HS-5 (cell line): Measurements from ENCODE around the gene RIT2.

Source experiments
- DNase-seq: peaks from one replicate; pipeline ENCODE4 v3.0.0-alpha.2; 2012; ENCODE audit warnings: low read depth

The RIT2 gene

GRCh38 chr18:42929181-42929580 is 186.3 kb downstream of the RIT2 start:
- no peak for DNase-seq

DNA sequence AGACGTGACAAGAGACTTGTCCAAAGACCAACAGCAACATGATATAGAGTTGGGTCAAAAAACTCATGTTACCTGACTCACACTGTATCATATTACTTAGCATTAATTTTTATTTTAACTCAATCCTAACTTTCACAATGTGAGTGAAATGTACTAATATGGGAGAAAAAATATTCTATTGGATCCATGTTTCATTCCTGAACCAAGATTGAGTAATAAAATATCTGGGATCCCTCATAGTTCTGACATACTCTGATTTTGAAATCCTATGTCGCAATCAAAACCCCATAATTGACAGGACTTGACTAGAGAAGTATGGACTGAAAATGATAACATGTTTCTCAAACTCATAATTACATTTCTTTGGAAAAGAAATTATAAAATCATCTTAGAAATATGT is 190.4 kb downstream of the RIT2 start:
- no peak for DNase-seq

DNA sequence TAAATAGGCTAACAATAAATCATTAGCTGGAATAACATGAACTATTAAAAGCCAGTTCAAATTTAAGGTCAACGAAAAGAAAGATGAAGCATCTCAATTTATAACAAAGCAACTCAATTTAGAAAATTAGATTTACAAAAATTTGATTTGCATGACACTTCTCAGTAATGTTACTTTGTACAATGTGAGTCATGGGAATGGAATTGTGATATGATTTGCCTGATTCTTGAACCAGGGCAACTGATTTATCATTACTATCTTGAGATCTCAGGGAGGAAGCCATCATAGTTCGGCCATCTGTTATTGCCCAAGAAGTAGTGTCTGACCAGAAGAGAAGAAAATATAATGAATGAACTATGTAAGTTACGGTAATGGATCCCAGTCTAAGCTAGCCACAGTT is 193.1 kb downstream of the RIT2 start:
- DNase-seq = peak; percentile 34

- DNase-seq = no peak
These were observed 194.2 kb downstream of the RIT2 start for GRCh38 chr18:42921226-42921737.

DNA sequence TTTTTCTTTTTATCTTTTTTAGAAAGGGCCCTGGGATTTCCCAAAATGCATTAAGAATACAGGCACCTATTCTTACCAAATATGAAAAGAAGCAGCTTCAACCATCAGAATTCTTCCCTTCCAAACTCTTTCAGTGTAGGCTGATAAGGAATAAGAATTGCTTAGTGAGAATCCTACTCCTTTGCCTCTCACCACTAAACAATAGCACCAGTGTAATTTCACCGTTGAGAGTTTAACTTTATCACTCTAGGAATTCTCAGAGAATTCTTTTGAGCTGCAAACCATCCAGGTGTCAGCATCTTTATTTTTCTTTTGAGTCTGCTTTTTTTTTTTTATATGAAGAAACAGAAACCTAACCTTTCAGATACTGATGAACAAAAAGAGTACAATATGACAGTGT is 194.9 kb downstream of the RIT2 start:
- DNase-seq = no peak

- DNase-seq = no peak
These were observed 200.2 kb downstream of the RIT2 start for GRCh38 chr18:42915299-42915698.

GRCh38 chr18:42914476-42914875 is 201.0 kb downstream of the RIT2 start:
- no peak for DNase-seq

DNA sequence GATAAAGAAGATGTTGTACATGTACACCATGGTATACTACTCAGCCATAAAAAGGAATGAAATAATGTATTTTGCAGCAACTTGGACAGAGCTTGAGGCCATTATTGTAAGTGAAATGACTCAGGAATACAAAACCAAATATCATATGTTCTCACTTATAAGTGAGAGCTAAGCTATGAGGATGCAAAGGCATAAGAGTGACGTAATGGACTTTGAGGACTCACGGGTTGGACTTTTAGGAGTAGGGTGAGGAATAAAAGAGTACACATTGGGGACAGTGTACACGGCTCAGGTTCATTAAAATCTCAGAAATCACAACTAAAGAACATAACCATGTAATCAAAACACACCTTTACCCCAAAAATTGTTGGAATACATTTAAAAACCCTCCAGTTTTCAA is 206.4 kb downstream of the RIT2 start:
- DNase-seq = no peak

DNA sequence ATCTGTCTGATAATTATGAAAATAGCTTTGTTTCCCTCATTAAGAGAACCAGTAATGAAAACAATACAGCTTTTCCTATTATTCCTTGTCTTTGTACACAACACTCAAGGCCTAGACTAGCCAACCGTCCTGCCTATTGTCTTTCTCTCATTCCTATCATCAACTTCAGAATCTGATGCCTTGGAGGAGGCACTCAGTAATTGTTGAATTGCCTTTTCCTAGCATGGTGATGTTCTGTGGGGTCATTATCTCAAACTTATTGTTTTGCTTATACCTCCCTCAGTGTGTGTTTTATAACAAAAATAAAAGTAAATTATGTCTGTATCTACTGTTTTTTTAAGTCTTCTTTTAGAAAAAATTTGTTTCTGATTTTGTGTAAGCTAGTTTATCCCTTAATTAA is 208.7 kb downstream of the RIT2 start:
- no peak for DNase-seq

DNA sequence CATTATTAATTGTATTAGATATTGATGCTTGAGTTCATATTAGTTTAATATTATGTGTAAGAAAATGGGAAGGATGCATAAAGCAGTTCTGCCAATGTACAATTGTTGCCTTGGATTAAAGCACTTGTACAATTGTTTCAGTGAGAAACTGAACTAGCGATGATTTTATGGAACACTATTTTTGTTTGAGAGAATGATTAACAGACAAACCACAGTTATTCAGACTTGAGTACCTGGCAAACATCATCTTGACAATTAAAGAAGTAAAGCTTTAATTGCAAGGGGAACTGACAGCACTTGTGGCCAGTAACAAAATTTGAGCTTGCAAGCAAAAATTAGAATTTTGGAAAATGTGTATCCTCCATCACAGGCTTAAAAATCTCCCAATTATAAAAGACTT is 214.3 kb downstream of the RIT2 start:
- no peak for DNase-seq

DNA sequence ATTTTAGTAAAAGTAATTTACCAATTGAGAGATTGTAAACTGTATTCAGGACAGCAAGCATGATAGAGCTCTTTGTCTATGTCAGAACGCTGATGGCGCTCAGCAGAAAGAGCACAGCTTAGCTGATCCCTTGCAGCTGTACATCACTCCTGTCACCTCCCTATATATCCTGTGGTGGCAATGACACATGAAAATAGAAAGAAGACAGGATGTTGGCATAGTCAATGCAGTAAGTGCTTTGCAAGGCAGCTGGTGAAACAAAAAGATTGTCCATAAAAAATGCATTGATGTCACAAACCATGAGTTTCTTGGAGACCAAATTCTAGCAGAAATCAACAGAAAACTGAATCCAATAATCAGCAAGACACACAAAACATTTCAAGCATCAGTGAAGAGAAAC is 221.5 kb downstream of the RIT2 start:
- no peak for DNase-seq

DNA sequence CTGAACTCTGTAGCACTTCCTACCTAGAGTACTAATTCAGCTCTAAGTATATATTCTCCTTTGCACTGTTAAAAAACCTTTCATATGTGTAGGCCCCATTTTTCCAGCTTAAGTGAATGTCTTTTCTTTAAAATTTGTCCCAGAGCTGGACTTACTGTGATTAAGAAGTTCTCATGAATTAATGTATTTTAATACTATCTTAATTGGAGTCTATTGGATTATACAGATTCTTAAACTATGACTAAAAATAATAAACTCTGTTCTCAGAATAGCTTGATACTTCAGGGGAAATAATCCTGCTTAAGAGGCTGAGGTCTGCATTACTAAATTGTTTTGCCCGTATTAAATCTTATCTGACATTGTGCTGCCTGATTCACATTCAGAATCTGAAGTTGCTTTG is 223.3 kb downstream of the RIT2 start:
- no peak for DNase-seq

- no peak for DNase-seq
These were observed 223.8 kb downstream of the RIT2 start for GRCh38 chr18:42891705-42892104.

- DNase-seq = no peak
These were observed 232.3 kb downstream of the RIT2 start for GRCh38 chr18:42883169-42883568.

DNA sequence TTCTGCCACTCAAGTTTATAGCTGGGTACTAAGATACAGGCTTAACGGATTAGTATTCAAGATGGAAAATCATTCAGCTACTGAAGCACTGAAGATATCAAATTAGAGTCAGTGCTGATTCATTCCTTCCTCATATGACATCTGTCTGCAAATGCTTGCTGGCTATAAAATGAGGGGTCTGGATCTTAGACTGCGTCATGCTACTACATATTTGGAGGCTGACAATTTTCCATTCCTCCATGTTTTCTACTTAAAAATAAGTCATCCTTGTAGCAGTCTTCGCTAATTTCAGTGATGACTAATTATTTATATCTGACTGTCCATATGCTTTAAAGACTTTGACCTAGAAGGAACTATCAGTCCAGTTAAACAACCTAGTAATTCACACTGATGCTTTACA is 233.4 kb downstream of the RIT2 start:
- peak; percentile 65 for DNase-seq

- DNase-seq = no peak
These were observed 242.6 kb downstream of the RIT2 start for GRCh38 chr18:42872838-42873237.

- DNase-seq = no peak
These were observed 250.6 kb downstream of the RIT2 start for GRCh38 chr18:42864876-42865275.

DNA sequence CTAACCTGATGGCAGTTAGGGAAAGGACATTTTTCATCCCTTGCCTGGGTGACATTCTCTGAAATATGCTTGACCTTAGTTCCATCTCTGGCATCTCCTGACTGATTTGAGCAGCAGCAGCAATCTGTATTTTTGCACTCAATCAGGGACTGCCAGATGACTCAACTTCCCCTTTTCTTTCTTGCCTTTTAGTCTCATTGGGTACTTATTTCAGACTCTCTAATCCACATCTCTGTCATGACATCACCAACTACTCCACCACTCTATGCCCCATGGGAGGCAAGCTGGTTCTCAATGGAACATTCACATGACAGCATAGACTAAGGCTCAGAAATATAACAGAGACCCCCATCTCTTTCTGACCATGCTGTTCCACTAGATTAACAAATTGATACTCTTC is 254.2 kb downstream of the RIT2 start:
- no peak for DNase-seq

- DNase-seq = no peak
These were observed 254.9 kb downstream of the RIT2 start for GRCh38 chr18:42860548-42860947.

- no peak for DNase-seq
These were observed 255.5 kb downstream of the RIT2 start for GRCh38 chr18:42860011-42860410.

- DNase-seq = no peak
These were observed 260.9 kb downstream of the RIT2 start for GRCh38 chr18:42854558-42854957.

DNA sequence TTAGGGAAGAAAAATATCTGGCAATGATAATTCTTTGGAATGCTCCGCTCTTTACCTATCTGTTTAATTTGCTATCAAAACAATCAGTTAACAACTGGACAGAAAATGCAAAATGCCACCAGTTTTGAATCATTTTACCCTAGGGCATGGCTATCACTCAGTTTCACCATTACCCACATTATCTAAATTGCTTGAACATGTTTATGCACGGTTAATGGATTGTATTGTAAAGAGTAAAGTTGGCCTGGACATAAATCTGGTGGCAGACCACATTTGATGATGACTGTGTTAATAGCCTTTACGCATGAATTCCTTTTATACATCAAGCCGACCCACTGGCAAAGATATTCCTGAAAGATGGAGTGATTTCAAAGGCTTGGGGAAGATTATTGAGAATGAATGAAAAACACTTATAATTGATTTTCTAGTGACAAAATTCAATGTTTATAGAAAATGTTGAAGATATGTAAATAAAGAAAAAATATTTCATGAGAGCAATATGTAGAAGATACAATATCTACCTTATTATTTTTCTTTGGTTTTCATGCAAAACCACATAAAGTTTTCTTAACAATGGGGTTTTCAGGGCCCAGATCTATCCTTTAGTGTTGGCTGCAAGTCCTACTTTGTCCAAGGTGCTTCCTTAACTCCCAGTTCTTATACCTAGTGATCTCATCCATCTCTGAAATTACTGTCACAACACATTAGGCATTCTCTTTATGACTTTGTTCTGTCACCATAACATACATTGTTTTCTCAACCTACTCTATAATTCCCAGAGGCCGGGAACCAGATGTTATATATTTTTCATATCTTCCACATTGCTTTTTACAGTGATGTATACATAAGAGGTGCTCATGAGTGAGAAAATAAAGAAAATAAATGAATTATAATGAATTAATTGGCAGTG is 265.1 kb downstream of the RIT2 start:
- no peak for DNase-seq

- no peak for DNase-seq
These were observed 276.1 kb downstream of the RIT2 start for GRCh38 chr18:42839408-42839807.

DNA sequence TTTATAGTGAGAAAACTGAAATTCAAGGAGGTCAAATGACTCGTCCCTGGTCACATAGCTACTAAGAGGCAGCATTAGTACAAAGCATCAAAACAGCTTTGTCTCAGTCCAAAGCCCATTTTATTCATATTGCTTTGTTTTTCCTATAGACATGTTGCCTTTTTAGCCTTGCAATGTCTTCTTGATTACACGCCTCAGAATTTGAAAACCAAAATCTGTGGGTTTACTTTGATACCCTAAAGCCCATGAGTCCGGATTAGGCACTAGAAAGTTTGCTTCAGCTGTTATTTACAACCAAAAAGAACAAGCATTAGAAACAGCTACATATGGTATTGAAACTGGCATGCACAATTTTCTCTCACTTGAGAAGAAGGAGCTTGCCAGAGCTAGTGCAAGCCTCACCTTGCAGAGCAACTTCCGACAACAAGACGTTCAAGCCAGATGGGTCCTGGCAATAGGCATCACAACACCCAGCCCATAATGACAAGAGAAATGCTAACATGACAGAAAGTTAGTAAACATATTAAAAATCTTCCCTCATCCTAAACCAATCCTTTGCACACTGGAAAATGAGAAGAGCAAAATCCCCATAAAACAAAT is 276.8 kb downstream of the RIT2 start:
- no peak for DNase-seq
